MCF 10A (cell line): ENCODE results near the gene TYW3. TPM values are rescaled to one million over a fixed set of nuclear protein-coding genes. Genes with fewer than 3 reads are reported as not detected.
"Not testable (repeated sequence)": the region's sequence is repeated elsewhere in the genome, so short reads cannot be mapped to it uniquely, and the experiment has no call there.

Experiments used
- BruUV-seq: library from RNA; stranded (reverse); fragments of 400-500 nt; replicated peaks from 2 replicates; lab custom pipeline; 2021; lab: Mats Ljungman, UMichigan
- CTCF ChIA-PET: fragments of 300-600 bp; sonication (Branson Sonifier 250); formaldehyde crosslinking; extraction: SDS; loops from one replicate; lab custom pipeline; 2021; ENCODE audit warnings: antibody characterized with exemption, inconsistent platforms; lab: Yijun Ruan, JAX
- POLR2A ChIA-PET: fragments of 300-600, 350-650 bp; sonication (Branson Sonifier 250); formaldehyde crosslinking; extraction: SDS; loops from one replicate; lab custom pipeline; 2020; ENCODE audit warnings: antibody characterized with exemption, inconsistent platforms; lab: Yijun Ruan, JAX
- DNase-seq: peaks from one replicate; pipeline ENCODE4 v3.0.0-alpha.2; 2018; ENCODE audit not compliant: unreplicated experiment
- H3K27ac Mint-ChIP-seq: one replicate; pipeline ENCODE4 v1.8.0; 2022; ENCODE audit warnings: mild to moderate bottlenecking, low read depth, mixed read lengths; ENCODE audit not compliant: unreplicated experiment
- H3K27me3 Mint-ChIP-seq: one replicate; pipeline ENCODE4 v1.8.0; 2022; ENCODE audit warnings: mixed read lengths; ENCODE audit not compliant: insufficient read depth, unreplicated experiment
- H3K36me3 Mint-ChIP-seq: one replicate; pipeline ENCODE4 v1.8.0; 2022; ENCODE audit warnings: mild to moderate bottlenecking, moderate library complexity, mixed read lengths; ENCODE audit not compliant: insufficient read depth, unreplicated experiment
- H3K4me1 Mint-ChIP-seq: one replicate; pipeline ENCODE4 v1.8.0; 2022; ENCODE audit warnings: mixed read lengths; ENCODE audit not compliant: insufficient read depth, unreplicated experiment
- H3K4me3 Mint-ChIP-seq: one replicate; pipeline ENCODE4 v1.8.0; 2022; ENCODE audit warnings: mild to moderate bottlenecking, moderate library complexity, mixed read lengths; ENCODE audit not compliant: unreplicated experiment
- H3K9me3 Mint-ChIP-seq: one replicate; pipeline ENCODE4 v1.8.0; 2022; ENCODE audit warnings: mixed read lengths; ENCODE audit not compliant: unreplicated experiment
- intact Hi-C: fragments of 100-400 bp; cut with micrococcal nuclease; formaldehyde crosslinking; loops from 2 replicates; pipeline ENCODE4 v1.14.1; 2022
- total RNA-seq: library from RNA; stranded (reverse); gene quantifications from 2 replicates; pipeline ENCODE4 v1.2.3, GENCODE V29; 2022
- TF ChIP-seq, protein P1 (sequence below): fragments of 200-600 bp; IDR thresholded peaks from one replicate; pipeline ENCODE4 v1.8.0; 2022; ENCODE audit warnings: antibody characterized with exemption, mild to moderate bottlenecking; ENCODE audit not compliant: unreplicated experiment

Gene TYW3
- total RNA-seq, 1 experiment from 2014 or later: 22.6 TPM

DNA sequence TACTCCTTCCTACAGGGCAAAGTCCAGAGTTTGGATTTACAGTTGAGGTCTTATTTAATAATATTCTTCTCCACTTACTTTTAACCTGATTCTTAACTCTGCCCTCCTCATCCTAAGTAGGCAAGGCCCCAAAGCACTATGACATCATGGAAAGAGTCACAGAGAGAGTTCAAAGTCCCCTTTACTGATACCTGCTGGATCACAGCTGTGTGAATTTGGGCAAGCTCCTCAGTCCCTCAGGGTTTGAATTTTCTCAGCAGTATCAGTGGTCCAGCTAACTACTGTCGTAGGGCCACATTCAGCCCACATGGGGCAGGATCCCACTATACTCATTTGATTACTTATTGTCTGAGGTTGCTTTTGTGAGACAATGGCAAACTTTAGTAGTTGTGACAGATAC, 16.0 kb downstream of the TYW3 start:
- Mint-ChIP-seq H3K4me1 (no peaks in the 10 kb centered on the region), H3K9me3 (no peaks in the 10 kb centered on the region), H3K36me3 (peaks cover 73% of the 10 kb centered on the region), H3K27ac (no peak overlapping the region), H3K4me3 (no peak overlapping the region), H3K27me3 (no peaks in the 10 kb centered on the region)
- ChIA-PET CTCF (no interaction called here), POLR2A (interaction anchor here (0.7 kb wide), 1 partner anchor 16 kb away, joined by 4 read pairs; no protein-coding TSS in a partner anchor)
- TF ChIP-seq, protein P1, sequence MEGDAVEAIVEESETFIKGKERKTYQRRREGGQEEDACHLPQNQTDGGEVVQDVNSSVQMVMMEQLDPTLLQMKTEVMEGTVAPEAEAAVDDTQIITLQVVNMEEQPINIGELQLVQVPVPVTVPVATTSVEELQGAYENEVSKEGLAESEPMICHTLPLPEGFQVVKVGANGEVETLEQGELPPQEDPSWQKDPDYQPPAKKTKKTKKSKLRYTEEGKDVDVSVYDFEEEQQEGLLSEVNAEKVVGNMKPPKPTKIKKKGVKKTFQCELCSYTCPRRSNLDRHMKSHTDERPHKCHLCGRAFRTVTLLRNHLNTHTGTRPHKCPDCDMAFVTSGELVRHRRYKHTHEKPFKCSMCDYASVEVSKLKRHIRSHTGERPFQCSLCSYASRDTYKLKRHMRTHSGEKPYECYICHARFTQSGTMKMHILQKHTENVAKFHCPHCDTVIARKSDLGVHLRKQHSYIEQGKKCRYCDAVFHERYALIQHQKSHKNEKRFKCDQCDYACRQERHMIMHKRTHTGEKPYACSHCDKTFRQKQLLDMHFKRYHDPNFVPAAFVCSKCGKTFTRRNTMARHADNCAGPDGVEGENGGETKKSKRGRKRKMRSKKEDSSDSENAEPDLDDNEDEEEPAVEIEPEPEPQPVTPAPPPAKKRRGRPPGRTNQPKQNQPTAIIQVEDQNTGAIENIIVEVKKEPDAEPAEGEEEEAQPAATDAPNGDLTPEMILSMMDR: no peak
- intact Hi-C loops: no loop called here
- BruUV-seq: no TSS peak
- DNase-seq: no peak

DNA sequence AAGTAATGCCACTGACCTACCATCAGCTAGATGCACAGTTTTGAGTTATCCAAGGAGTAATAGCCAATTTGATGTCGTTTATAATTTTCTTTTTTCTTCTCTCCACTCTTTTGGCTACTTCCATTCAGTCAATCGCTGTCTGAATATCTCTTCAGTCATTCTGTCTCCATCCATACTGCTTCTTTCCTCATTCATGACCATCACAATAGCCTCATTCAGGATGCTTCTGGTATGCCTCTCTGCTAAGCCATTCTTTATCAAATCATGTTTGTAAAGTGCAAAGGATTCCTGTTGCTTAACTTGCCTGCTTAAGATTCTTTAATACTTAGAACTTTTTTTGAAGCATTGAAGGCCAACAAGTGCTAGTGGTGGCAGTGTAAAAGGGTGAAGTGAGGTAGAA, 20.2 kb downstream of the TYW3 start:
- Mint-ChIP-seq H3K27me3 (no peaks in the 10 kb centered on the region), H3K4me3 (no peak overlapping the region), H3K27ac (no peak overlapping the region), H3K4me1 (no peaks in the 10 kb centered on the region), H3K9me3 (peaks cover 13% of the 10 kb centered on the region), H3K36me3 (peaks cover 79% of the 10 kb centered on the region)
- intact Hi-C loops: no loop called here
- CTCF ChIA-PET: interaction anchor here (0.6 kb wide), 1 partner anchor 28 kb away, joined by 3 read pairs; no protein-coding TSS in a partner anchor
- no peak for DNase-seq
- no TSS peak for BruUV-seq
- TF ChIP-seq, protein P1: no peak
- POLR2A ChIA-PET: no interaction called here

DNA sequence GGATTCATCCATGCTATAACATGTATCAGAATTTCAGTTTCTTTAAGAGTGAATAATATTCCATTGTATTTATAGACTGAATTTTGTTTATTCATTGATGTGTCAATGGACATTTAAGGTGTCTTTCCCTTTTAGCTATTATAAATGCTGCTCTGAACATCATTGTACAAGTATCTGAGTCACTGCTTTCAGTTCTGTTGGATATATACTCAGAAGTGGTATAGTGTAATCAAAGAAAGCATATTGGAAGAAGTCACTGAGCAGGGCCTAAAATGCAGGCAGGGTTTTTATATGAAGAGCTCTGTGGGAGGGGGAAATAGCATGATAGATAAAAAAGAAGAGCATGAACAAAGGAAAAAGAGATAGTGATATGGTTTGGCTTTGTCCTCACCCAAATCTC, 22.5 kb downstream of the TYW3 start:
- ChIA-PET POLR2A (interaction anchor here (1.0 to 1.3 kb wide), 2 partner anchors 15 to 22 kb away, joined by 3 read pairs; partner anchors contain the start of genes CRYZ and TYW3), CTCF (interaction anchor here (0.6 kb wide), 2 partner anchors 17 to 312 kb away, joined by 3 to 4 read pairs; no protein-coding TSS in a partner anchor)
- intact Hi-C loops: no loop called here
- no peak for DNase-seq
- H3K9me3 Mint-ChIP-seq: peaks cover 13% of the 10 kb centered on the region
- H3K27me3 Mint-ChIP-seq: no peaks in the 10 kb centered on the region
- H3K4me1 Mint-ChIP-seq: no peaks in the 10 kb centered on the region
- no TSS peak for BruUV-seq
- TF ChIP-seq, protein P1: no peak
- H3K27ac Mint-ChIP-seq: no peak overlapping the region
- H3K4me3 Mint-ChIP-seq: no peak overlapping the region
- H3K36me3 Mint-ChIP-seq: peaks cover 72% of the 10 kb centered on the region

- Mint-ChIP-seq H3K36me3 (peaks cover 60% of the 10 kb centered on the region), H3K9me3 (peaks cover 13% of the 10 kb centered on the region)
- H3K4me1 Mint-ChIP-seq, H3K27ac Mint-ChIP-seq, BruUV-seq, H3K4me3 Mint-ChIP-seq, DNase-seq, H3K27me3 Mint-ChIP-seq, intact Hi-C loops: not testable (repeated sequence)
- ChIA-PET POLR2A (interaction anchor here (1.3 kb wide), 1 partner anchor 24 kb away, joined by 3 read pairs; the partner anchor contains the start of genes CRYZ and TYW3), CTCF (interaction anchor here (1.5 kb wide), 1 partner anchor 15 kb away, joined by 4 read pairs; no protein-coding TSS in a partner anchor)
Observed at GRCh38 chr1:74756650-74757049, 23.7 kb downstream of the TYW3 start.
